Nephron (organoid): ENCODE data around the gene UBE2QL1.

Experiments used
- H3K27ac Mint-ChIP-seq, 3 experiments: 2 replicates each; pipeline ENCODE4 v1.8.0; 2020; ENCODE audit warnings: mixed read lengths in 3 of 3, mild to moderate bottlenecking in 2 of 3, moderate library complexity in 1 of 3
- H3K27me3 Mint-ChIP-seq: 2 replicates; pipeline ENCODE4 v1.8.0; 2021; ENCODE audit warnings: low read depth, mild to moderate bottlenecking, moderate library complexity, mixed read lengths
- H3K36me3 Mint-ChIP-seq: 2 replicates; pipeline ENCODE4 v1.8.0; 2020; ENCODE audit warnings: low read depth, mixed read lengths
- H3K4me1 Mint-ChIP-seq: 2 replicates; pipeline ENCODE4 v1.8.0; 2020; ENCODE audit warnings: mixed read lengths
- H3K4me3 Mint-ChIP-seq, 3 experiments: 2 replicates each; pipeline ENCODE4 v1.8.0; 2020; ENCODE audit warnings: mild to moderate bottlenecking in 3 of 3, mixed read lengths in 3 of 3, moderate library complexity in 2 of 3
- H3K9me3 Mint-ChIP-seq: 2 replicates; pipeline ENCODE4 v1.8.0; 2020; ENCODE audit warnings: mixed read lengths
- TF ChIP-seq, protein P1 (sequence below), 3 experiments: fragments of 200-600 bp; sonication (generic); IDR thresholded peaks; one replicate each; pipeline ENCODE4 v1.5.0; 2021; ENCODE audit warnings: antibody characterized with exemption in 3 of 3; ENCODE audit not compliant: unreplicated experiment in 3 of 3

Gene UBE2QL1

DNA sequence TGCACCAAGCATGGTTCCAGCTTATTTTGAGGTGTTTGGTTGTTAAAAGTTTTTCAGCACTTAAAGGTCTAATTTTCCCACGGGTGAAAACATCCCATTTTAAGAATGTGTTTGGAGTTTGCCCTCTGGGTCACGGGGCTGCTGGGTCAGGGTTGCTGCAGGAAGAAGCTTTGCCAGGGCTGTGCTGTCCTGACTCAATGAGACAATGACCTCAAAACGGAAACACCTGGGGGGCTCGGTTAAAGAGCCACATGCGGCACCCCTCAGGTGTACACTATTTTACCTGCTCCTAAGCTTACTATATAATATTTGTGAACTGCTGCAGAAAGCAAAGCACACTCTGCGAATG, 27.6 kb downstream of the UBE2QL1 start:
- Mint-ChIP-seq H3K27me3 (peaks cover 13% of the 10 kb centered on the region), H3K4me1 (no peaks in the 10 kb centered on the region), H3K36me3 (no peaks in the 10 kb centered on the region), H3K9me3 (no peaks in the 10 kb centered on the region), H3K27ac (no peak overlapping the region), H3K4me3 (no peak overlapping the region)
- TF ChIP-seq, protein P1, sequence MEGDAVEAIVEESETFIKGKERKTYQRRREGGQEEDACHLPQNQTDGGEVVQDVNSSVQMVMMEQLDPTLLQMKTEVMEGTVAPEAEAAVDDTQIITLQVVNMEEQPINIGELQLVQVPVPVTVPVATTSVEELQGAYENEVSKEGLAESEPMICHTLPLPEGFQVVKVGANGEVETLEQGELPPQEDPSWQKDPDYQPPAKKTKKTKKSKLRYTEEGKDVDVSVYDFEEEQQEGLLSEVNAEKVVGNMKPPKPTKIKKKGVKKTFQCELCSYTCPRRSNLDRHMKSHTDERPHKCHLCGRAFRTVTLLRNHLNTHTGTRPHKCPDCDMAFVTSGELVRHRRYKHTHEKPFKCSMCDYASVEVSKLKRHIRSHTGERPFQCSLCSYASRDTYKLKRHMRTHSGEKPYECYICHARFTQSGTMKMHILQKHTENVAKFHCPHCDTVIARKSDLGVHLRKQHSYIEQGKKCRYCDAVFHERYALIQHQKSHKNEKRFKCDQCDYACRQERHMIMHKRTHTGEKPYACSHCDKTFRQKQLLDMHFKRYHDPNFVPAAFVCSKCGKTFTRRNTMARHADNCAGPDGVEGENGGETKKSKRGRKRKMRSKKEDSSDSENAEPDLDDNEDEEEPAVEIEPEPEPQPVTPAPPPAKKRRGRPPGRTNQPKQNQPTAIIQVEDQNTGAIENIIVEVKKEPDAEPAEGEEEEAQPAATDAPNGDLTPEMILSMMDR (IDR thresholded peaks at IDR 0.05; ENCODE audit: unreplicated experiment in 3 of 3), result no peak

DNA sequence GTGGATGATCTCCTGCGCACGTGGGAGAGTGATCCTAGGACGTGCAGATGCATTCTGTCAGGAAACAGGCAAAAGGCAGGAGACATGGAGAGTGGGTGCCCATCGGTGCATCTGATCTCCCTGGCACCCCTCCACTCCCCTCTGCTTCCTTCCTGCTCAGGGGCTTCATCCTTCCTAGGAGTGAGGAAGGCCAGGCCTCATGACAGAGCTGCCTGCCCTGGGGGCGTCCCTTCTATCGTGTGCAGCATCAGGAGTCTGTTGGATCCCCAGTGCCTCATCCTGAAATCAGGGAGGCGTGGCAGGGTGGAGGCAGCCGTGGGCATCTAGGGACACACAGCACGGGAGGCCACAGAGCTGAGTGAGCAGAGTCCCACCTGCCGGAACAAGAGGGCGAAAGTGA, 30.1 kb downstream of the UBE2QL1 start:
- Mint-ChIP-seq H3K4me1 (no peaks in the 10 kb centered on the region), H3K9me3 (no peaks in the 10 kb centered on the region), H3K27me3 (peaks cover 13% of the 10 kb centered on the region), H3K27ac (no peak overlapping the region), H3K36me3 (no peaks in the 10 kb centered on the region), H3K4me3 (no peak overlapping the region)
- TF ChIP-seq, protein P1 (IDR thresholded peaks at IDR 0.05; ENCODE audit: unreplicated experiment in 3 of 3), result no peak

DNA sequence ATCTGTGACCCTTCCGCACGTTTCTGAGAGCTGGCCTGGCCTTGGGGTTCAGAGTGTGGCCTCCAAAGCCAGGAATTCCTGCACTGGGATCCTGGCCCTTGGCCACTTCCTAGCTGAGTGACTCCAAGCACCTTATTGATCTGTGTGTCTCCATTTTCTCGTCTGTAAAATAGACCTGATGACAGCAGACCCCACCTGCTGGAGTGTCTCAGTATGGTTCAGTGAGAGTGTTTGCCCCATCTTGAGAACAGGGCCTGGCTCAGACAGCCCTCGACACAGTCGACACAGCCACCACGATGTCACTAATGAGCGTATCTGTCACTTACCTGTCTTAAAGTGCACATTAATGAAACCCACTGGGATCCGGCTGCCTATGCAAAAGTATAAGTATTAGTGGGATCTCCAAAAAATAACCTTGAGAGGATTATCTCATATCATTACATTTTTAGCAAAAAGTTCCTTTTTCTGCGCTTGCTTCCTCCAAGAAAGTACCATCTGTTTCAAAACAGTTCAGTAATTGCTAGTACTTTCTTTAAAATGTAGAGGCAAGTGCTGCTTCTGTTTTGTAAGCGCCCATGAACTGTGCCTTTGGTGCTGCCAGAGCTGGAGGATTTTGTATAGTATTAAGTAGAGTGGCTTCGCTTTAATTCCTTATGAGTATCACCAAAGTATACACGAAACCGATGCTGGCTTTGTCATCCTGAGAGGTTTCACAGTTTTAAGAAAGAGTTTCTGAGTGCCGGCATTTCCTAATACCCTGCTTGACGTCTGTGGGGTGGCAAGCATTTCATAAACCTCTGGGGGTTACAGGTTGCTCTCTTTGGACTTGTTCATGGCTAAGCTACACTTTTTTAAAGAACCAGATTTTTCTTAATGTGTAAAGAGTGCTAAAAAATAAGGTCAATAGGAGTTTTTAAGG, 31.7 kb downstream of the UBE2QL1 start:
- H3K27me3 Mint-ChIP-seq, result peaks cover 9% of the 10 kb centered on the region
- TF ChIP-seq, protein P1 (IDR thresholded peaks at IDR 0.05; ENCODE audit: unreplicated experiment in 3 of 3), result no peak
- no peaks in the 10 kb centered on the region for H3K36me3 Mint-ChIP-seq
- H3K27ac Mint-ChIP-seq, result no peak overlapping the region
- no peaks in the 10 kb centered on the region for H3K4me1 Mint-ChIP-seq
- no peak overlapping the region for H3K4me3 Mint-ChIP-seq
- no peaks in the 10 kb centered on the region for H3K9me3 Mint-ChIP-seq

DNA sequence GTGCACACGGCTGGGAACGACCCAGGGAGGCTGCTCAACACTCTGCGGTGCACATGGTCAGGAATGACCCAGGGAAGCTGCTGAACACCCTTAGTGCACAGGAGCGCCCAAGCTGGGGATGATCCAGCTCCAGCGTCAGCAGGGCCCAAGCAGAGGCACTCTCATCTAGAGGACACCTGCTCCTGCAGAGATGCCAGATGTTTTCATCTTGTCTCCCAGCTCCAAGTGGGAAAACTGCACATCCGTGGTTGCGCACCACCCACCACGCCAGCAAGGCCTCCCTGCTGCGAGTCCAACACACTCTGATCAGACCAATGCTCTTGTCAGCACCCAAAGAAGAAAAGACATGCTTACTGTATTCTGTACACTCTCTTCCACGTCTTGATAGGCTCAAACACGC, 34.1 kb downstream of the UBE2QL1 start:
- H3K9me3 Mint-ChIP-seq, result no peaks in the 10 kb centered on the region

DNA sequence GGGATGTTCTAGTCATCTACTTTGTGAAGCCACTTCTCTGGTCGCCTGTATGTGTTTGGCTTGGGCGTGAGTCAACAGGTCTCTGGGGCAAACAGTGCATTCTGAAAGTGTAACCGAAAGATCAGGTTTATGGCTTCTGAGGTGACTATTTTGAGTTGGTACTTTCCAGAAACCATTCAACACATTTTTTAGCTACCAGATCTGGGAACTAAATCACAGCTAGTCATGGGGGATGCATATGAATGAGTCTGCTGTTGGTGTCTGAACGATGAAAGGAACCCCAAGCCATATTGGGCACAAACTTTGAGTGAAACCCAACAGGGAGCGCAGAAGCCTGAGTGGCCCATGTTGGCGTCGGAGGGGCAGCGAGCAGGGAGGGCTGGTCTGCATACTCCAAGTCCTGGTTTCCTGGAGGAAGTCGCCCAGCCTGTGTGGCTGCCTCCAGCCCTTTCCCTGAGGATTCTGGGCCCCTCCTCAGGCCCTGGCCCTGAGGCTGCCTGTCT, 35.3 kb downstream of the UBE2QL1 start:
- Mint-ChIP-seq H3K27ac (no peak overlapping the region), H3K9me3 (no peaks in the 10 kb centered on the region), H3K4me3 (no peak overlapping the region), H3K4me1 (no peaks in the 10 kb centered on the region), H3K36me3 (no peaks in the 10 kb centered on the region), H3K27me3 (peaks cover 31% of the 10 kb centered on the region)
- TF ChIP-seq, protein P1 (IDR thresholded peaks at IDR 0.05; ENCODE audit: unreplicated experiment in 3 of 3), result no peak

More for the DNA sequence above, 34.1 kb downstream of the UBE2QL1 start:
- Mint-ChIP-seq H3K36me3 (no peaks in the 10 kb centered on the region), H3K4me3 (no peak overlapping the region), H3K27ac (no peak overlapping the region), H3K4me1 (no peaks in the 10 kb centered on the region), H3K27me3 (peaks cover 26% of the 10 kb centered on the region)
- TF ChIP-seq, protein P1 (IDR thresholded peaks at IDR 0.05; ENCODE audit: unreplicated experiment in 3 of 3), result no peak

DNA sequence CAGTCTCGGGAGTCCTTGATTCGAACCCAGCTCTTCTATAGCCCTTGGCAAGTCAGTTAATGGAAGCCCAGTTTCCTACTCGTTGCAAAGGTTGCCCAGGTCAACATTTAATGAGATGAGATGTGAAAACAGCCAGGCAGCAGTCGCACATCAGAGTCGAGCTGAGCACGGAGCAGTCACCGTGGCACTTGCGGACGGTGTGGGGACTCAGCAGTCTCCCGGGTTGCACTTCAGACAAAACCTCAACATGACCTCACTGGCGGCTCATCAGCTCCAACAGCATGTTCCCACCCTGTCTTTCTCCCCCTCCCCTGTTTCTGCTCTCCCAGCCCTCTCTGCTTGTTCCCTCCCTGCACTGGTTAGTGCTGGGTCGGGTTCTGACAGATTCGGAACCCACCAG, 35.8 kb downstream of the UBE2QL1 start:
- H3K9me3 Mint-ChIP-seq, result no peaks in the 10 kb centered on the region
- H3K4me3 Mint-ChIP-seq, result no peak overlapping the region
- no peaks in the 10 kb centered on the region for H3K4me1 Mint-ChIP-seq
- no peaks in the 10 kb centered on the region for H3K36me3 Mint-ChIP-seq
- peaks cover 33% of the 10 kb centered on the region for H3K27me3 Mint-ChIP-seq
- no peak overlapping the region for H3K27ac Mint-ChIP-seq
- TF ChIP-seq, protein P1 (IDR thresholded peaks at IDR 0.05; ENCODE audit: unreplicated experiment in 3 of 3), result no peak
